ENCODE measurements around the gene RBM20.

The RBM20 gene

GRCh38 chr10:110793886-110794285, 149.8 kb downstream of the RBM20 start:
- no peak for TF ChIP-seq ZNF274 (IDR thresholded peaks at IDR 0.05; ENCODE audit: low read depth, low read length)
- H3K4me3 ChIP-seq (ENCODE audit: low read length), result no peak overlapping the region

GRCh38 chr10:110794808-110795207, 150.7 kb downstream of the RBM20 start:
- TF ChIP-seq ZNF274 (IDR thresholded peaks at IDR 0.05; ENCODE audit: low read depth, low read length), result no peak

DNA sequence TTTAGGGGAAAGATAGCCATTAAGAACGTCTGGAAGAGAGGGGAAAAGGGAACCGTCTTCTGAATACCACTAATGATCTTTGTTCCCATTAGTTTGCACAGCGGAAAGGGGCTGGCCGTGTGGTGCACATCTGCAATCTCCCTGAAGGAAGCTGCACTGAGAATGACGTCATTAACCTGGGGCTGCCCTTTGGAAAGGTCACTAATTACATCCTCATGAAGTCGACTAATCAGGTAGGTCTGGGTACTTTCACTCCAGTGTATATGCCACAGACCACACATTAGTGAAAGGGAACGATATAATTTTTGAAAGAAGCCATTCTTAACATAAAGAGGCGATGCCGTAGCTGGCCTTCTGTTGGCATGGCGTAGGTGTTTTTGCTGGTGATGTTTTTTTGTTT, 153.3 kb downstream of the RBM20 start:
- TF ChIP-seq ZNF274 (IDR thresholded peaks at IDR 0.05; ENCODE audit: low read depth, low read length), result no peak
- H3K4me3 ChIP-seq (ENCODE audit: low read length), result no peak overlapping the region

More at GRCh38 chr10:110794808-110795207, 150.7 kb downstream of the RBM20 start:
- H3K4me3 ChIP-seq (ENCODE audit: low read length), result no peak overlapping the region

DNA sequence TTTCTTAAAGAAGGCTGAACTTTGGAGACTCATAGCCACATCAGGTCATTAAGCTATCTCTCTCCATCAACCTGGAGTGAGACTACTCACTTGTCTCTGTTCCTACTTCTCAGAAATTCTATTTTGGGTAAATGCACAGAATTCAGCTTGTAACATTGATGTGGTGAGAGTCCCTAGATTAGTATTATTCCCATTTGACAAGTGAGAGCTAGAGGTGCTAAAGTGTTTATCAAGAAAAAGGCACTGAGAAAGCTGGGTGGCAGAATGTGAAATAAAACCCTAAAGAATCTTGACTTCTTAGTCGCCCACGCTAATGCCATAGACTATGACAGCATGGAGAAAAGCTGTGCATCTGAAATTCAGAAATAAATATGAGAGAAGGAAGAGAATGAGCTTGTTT, 154.2 kb downstream of the RBM20 start:
- TF ChIP-seq ZNF274 (IDR thresholded peaks at IDR 0.05; ENCODE audit: low read depth, low read length), result no peak
- H3K4me3 ChIP-seq (ENCODE audit: low read length), result no peak overlapping the region

- TF ChIP-seq ZNF274 (IDR thresholded peaks at IDR 0.05; ENCODE audit: low read depth, low read length), result no peak
- H3K4me3 ChIP-seq (ENCODE audit: low read length), result no peak overlapping the region
Measured at GRCh38 chr10:110802090-110802489, 158.0 kb downstream of the RBM20 start.

- TF ChIP-seq ZNF274 (IDR thresholded peaks at IDR 0.05; ENCODE audit: low read depth, low read length), result no peak
- no peak overlapping the region for H3K4me3 ChIP-seq (ENCODE audit: low read length)
Measured at GRCh38 chr10:110802551-110803238, 158.6 kb downstream of the RBM20 start.

GRCh38 chr10:110803239-110803749, 159.2 kb downstream of the RBM20 start:
- TF ChIP-seq ZNF274 (IDR thresholded peaks at IDR 0.05; ENCODE audit: low read depth, low read length), result no peak
- no peak overlapping the region for H3K4me3 ChIP-seq (ENCODE audit: low read length)

DNA sequence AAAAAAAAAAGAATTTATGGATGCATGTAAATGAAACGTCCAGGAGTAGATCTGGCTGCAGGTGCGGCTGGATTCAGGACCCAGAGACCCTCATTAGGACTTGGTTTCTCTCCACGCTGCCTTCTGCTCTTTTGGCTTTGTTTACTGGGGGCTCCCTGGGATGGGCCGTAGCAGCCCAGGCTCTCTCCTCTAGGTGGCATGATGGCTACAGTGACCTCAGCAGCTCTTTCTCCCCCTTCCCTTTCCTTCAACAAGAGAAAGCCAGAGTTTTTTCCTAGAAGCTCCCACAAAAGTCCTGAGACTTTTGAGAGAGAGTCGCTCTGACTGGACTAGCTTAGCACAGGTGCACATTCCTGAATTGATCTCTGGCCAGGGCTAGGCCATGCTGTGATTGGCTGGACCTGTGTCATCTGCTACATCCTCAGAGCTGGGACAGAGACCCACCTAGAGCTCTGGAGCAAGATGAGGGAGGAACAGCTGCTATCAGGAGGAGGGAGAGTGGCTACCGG, 159.7 kb downstream of the RBM20 start:
- no peak for TF ChIP-seq ZNF274 (IDR thresholded peaks at IDR 0.05; ENCODE audit: low read depth, low read length)
- H3K4me3 ChIP-seq (ENCODE audit: low read length), result no peak overlapping the region

- TF ChIP-seq ZNF274 (IDR thresholded peaks at IDR 0.05; ENCODE audit: low read depth, low read length), result no peak
Measured at GRCh38 chr10:110804376-110804775, 160.2 kb downstream of the RBM20 start.

GRCh38 chr10:110805292-110805691, 161.2 kb downstream of the RBM20 start:
- no peak overlapping the region for H3K4me3 ChIP-seq (ENCODE audit: low read length)
- no peak for TF ChIP-seq ZNF274 (IDR thresholded peaks at IDR 0.05; ENCODE audit: low read depth, low read length)

More at GRCh38 chr10:110804376-110804775, 160.2 kb downstream of the RBM20 start:
- H3K4me3 ChIP-seq (ENCODE audit: low read length), result no peak overlapping the region

DNA sequence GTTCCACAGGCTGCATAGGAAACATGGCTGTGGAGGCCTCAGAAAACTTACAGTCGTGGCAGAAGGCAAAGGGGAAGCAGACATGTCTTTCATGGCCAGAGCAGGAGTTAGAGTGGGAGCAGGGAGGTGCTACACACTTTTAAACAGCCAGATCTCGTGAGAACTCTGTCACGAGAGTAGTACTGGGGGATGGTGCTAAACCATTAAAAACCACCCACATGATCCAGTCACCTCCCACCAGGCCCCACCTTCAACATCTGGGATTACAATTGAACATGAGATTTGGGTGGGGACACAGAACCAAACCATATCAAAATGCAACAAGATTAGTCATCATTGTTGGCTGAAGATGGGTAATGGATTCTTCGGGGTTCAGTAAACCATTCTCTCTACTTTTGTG, 162.2 kb downstream of the RBM20 start:
- no peak overlapping the region for H3K4me3 ChIP-seq (ENCODE audit: low read length)
- no peak for TF ChIP-seq ZNF274 (IDR thresholded peaks at IDR 0.05; ENCODE audit: low read depth, low read length)

DNA sequence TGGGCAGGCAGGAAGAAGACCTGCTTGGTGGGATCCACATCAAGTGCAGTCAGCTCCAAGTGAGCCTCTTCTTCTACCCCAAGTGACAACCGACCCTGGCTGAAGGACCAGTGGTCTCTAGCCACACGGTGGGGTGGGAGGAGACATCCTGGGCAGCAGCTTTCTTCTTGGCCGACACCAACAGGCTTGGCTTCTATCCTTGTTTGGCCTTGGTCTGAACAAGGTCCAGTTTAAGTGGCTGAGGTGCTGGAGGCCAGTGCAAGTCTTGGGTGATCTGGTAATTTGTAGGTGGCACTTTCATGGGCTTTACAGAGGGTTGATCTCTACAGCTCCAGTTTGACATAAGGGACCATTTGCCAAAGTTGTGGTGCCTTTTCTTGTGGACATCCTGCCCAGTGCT, 164.0 kb downstream of the RBM20 start:
- H3K4me3 ChIP-seq (ENCODE audit: low read length), result no peak overlapping the region
- no peak for TF ChIP-seq ZNF274 (IDR thresholded peaks at IDR 0.05; ENCODE audit: low read depth, low read length)

DNA sequence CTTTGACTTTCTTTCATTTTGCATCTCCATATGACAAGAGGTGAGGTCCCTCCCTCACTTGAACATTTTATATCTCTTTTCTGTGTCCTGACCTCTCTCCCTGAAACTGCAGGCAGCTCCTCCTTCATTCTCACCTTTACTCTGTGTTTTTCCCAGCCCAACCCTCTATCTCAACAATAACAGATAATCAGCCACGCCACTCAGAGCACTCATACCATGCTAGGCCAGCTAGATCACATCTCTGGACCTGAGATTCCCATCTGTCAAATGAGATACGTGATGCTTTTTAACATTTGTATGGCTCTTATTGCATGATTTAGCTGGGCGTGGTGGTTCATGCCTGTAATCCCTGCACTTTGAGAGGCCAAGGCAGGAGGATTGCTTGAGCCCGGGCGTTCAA, 164.5 kb downstream of the RBM20 start:
- TF ChIP-seq ZNF274 (IDR thresholded peaks at IDR 0.05; ENCODE audit: low read depth, low read length), result no peak

GRCh38 chr10:110810625-110811024, 166.5 kb downstream of the RBM20 start:
- TF ChIP-seq ZNF274 (IDR thresholded peaks at IDR 0.05; ENCODE audit: low read depth, low read length), result no peak

More for the DNA sequence above, 164.5 kb downstream of the RBM20 start:
- H3K4me3 ChIP-seq (ENCODE audit: low read length), result no peak overlapping the region

GRCh38 chr10:110811791-110812581, 167.8 kb downstream of the RBM20 start:
- no peak for TF ChIP-seq ZNF274 (IDR thresholded peaks at IDR 0.05; ENCODE audit: low read depth, low read length)
- no peak overlapping the region for H3K4me3 ChIP-seq (ENCODE audit: low read length)

More at GRCh38 chr10:110810625-110811024, 166.5 kb downstream of the RBM20 start:
- H3K4me3 ChIP-seq (ENCODE audit: low read length), result no peak overlapping the region
